IMR-90 (cell line): ENCODE results near the gene MALRD1. TPM values are rescaled to one million over a fixed set of nuclear protein-coding genes. Genes with fewer than 3 reads are reported as not detected.

Experiments used
- ATAC-seq: fragments of 200-7000 bp; cut with Tn5 transposase; 2 replicates; pipeline ENCODE4 v1.9.1; 2020; ENCODE audit warnings: low read depth, mild to moderate bottlenecking, moderate library complexity
- BruUV-seq: library from RNA; stranded (reverse); fragments of 400-500 nt; replicated peaks from 2 replicates; lab custom pipeline; 2021; lab: Mats Ljungman, UMichigan
- CTCF ChIA-PET: fragments of 300-600 bp; formaldehyde crosslinking; extraction: SDS; loops from one replicate; lab custom pipeline; 2021; ENCODE audit warnings: antibody characterized with exemption; lab: Yijun Ruan, JAX
- POLR2A ChIA-PET: fragments of 300-600 bp; sonication (Branson Sonifier 250); formaldehyde crosslinking; loops from one replicate; lab custom pipeline; 2022; ENCODE audit warnings: antibody characterized with exemption; ENCODE audit not compliant: unreplicated experiment; lab: Charles Lee
- DNase-seq: peaks from one replicate; pipeline ENCODE4 v3.0.0; 2013
- H2AFZ ChIP-seq: replicated peaks from 2 replicates; pipeline ENCODE3; 2013; ENCODE audit warnings: low read length, mild to moderate bottlenecking; ENCODE audit not compliant: poor library complexity
- H2AK5ac ChIP-seq: 2 replicates; pipeline ENCODE4 v1.6.1; 2013; ENCODE audit warnings: low read depth, low read length, inconsistent platforms
- H2AK9ac ChIP-seq: replicated peaks from 2 replicates; pipeline ENCODE3; 2013; ENCODE audit warnings: mild to moderate bottlenecking, low read depth, low read length, moderate library complexity; ENCODE audit not compliant: poor library complexity
- H2BK120ac ChIP-seq: 2 replicates; pipeline ENCODE4 v1.6.1; 2013; ENCODE audit warnings: low read depth, low read length, inconsistent platforms
- H2BK15ac ChIP-seq: 3 replicates; pipeline ENCODE4 v1.6.1; 2013; ENCODE audit warnings: low read depth, low read length, inconsistent platforms
- H2BK20ac ChIP-seq: 2 replicates; pipeline ENCODE4 v1.6.1; 2013; ENCODE audit warnings: low read depth, mild to moderate bottlenecking, inconsistent platforms, low read length, moderate library complexity
- H2BK5ac ChIP-seq: 2 replicates; pipeline ENCODE4 v1.6.1; 2013; ENCODE audit warnings: mild to moderate bottlenecking, low read depth, low read length, inconsistent platforms; ENCODE audit not compliant: poor library complexity, severe bottlenecking
- H3K14ac ChIP-seq: replicated peaks from 2 replicates; pipeline ENCODE4 v1.6.1; 2013; ENCODE audit warnings: low read depth, low read length, inconsistent platforms
- H3K18ac ChIP-seq: 2 replicates; pipeline ENCODE4 v1.6.1; 2013; ENCODE audit warnings: low read depth, low read length, control low read depth
- H3K23ac ChIP-seq: 2 replicates; pipeline ENCODE4 v1.6.1; 2013; ENCODE audit warnings: low read depth, low read length, inconsistent platforms
- H3K27ac ChIP-seq: 2 replicates; pipeline ENCODE4 v1.5.1; 2013; ENCODE audit warnings: mild to moderate bottlenecking, control low read depth, low read length; ENCODE audit not compliant: insufficient read depth
- H3K27me3 ChIP-seq: 2 replicates; pipeline ENCODE4 v1.6.1; 2013; ENCODE audit warnings: low read length; ENCODE audit not compliant: control insufficient read depth, insufficient read depth
- H3K36me3 ChIP-seq: 2 replicates; pipeline ENCODE4 v1.6.1; 2013; ENCODE audit warnings: low read length, mixed read lengths; ENCODE audit not compliant: control insufficient read depth, insufficient read depth
- H3K4ac ChIP-seq: 2 replicates; pipeline ENCODE4 v1.6.1; 2013; ENCODE audit warnings: low read depth, low read length, inconsistent platforms
- H3K4me1 ChIP-seq: 2 replicates; pipeline ENCODE4 v1.6.1; 2013; ENCODE audit warnings: low read length, mixed read lengths; ENCODE audit not compliant: control insufficient read depth, insufficient read depth
- H3K4me2 ChIP-seq: 2 replicates; pipeline ENCODE4 v1.6.1; 2013; ENCODE audit warnings: low read depth, mild to moderate bottlenecking, control low read depth, low read length, moderate library complexity
- H3K4me3 ChIP-seq: 2 replicates; pipeline ENCODE4 v1.5.1; 2013; ENCODE audit warnings: low read depth, mild to moderate bottlenecking, control low read depth, low read length, moderate library complexity; ENCODE audit not compliant: insufficient read depth
- H3K56ac ChIP-seq: 2 replicates; pipeline ENCODE4 v1.6.1; 2013; ENCODE audit warnings: low read length, inconsistent platforms; ENCODE audit not compliant: insufficient read depth; ENCODE audit errors: extremely low read depth
- H3K79me1 ChIP-seq, 2 experiments: 2 replicates each; pipeline ENCODE4 v1.6.1; 2013; ENCODE audit warnings: low read length in 2 of 2, inconsistent platforms in 1 of 2, low read depth in 1 of 2
- H3K9ac ChIP-seq: 2 replicates; pipeline ENCODE4 v1.6.1; 2013; ENCODE audit warnings: low read depth, low read length, control low read depth
- H3K9me1 ChIP-seq: 2 replicates; pipeline ENCODE4 v1.6.1; 2013; ENCODE audit warnings: low read length, inconsistent platforms; ENCODE audit not compliant: insufficient read depth
- H3K9me3 ChIP-seq: 2 replicates; pipeline ENCODE4 v1.6.1; 2013; ENCODE audit warnings: low read length; ENCODE audit not compliant: control insufficient read depth, insufficient read depth
- H4K20me1 ChIP-seq: 2 replicates; pipeline ENCODE4 v1.6.1; 2013; ENCODE audit warnings: low read length, inconsistent platforms; ENCODE audit not compliant: insufficient read depth
- H4K5ac ChIP-seq: 2 replicates; pipeline ENCODE4 v1.6.1; 2013; ENCODE audit warnings: mild to moderate bottlenecking, low read depth, low read length, control low read depth
- H4K8ac ChIP-seq, 2 experiments: 2 replicates each; pipeline ENCODE4 v1.6.1; 2013; ENCODE audit warnings: low read depth in 2 of 2, low read length in 2 of 2, control low read depth in 1 of 2, inconsistent platforms in 1 of 2
- H4K91ac ChIP-seq: 2 replicates; pipeline ENCODE4 v1.6.1; 2013; ENCODE audit warnings: low read depth, low read length, inconsistent platforms; ENCODE audit not compliant: insufficient read depth
- BHLHE40 ChIP-seq: fragments of 150-350 bp; IDR thresholded peaks from 2 replicates; pipeline ENCODE4 v1.6.1; 2016; ENCODE audit warnings: mild to moderate bottlenecking, low read depth, low read length
- CTCF ChIP-seq: conservative IDR thresholded peaks from 2 replicates; pipeline ENCODE4 v1.5.1; 2012; ENCODE audit warnings: mild to moderate bottlenecking, low read depth, low read length, improper control_type of control experiment
- RCOR1 ChIP-seq: IDR thresholded peaks from 2 replicates; pipeline ENCODE4 v1.6.1; 2012; ENCODE audit warnings: mild to moderate bottlenecking, low read length, improper control_type of control experiment; ENCODE audit not compliant: insufficient replicate concordance
- RFX5 ChIP-seq: IDR thresholded peaks from 2 replicates; pipeline ENCODE4 v1.8.0; 2012; ENCODE audit warnings: low read depth, mild to moderate bottlenecking, low read length, moderate library complexity
- WGBS, 2 experiments: methylation state at CpG; one replicate each; pipeline versions ENCODE4 v1.1.5 to v1.1.7; 2013; ENCODE audit warnings: missing lambda C conversion rate in 2 of 2; ENCODE audit not compliant: insufficient read length in 1 of 2; ENCODE audit errors: extremely low coverage in 2 of 2; 5-methylcytosine and 5-hydroxymethylcytosine counted together
- dilution Hi-C: fragments of 300-500 bp; cut with HindIII; formaldehyde crosslinking; loops from one replicate; pipeline ENCODE4 v1.14.3; 2018; ENCODE audit warnings: low sequenced_read_pairs; ENCODE audit not compliant: unreplicated experiment
- in situ Hi-C: fragments of 300-500 bp; cut with MboI; formaldehyde crosslinking; loops from 3 replicates; pipeline ENCODE4 v1.14.3; 2019; ENCODE audit warnings: low sequenced_read_pairs, inconsistent platforms, mixed read lengths
- intact Hi-C: fragments of 100-400 bp; cut with micrococcal nuclease; formaldehyde crosslinking; loops from 2 replicates; pipeline ENCODE4 v1.10.0; 2022
- polyA plus RNA-seq, 3 experiments: library from polyadenylated mRNA; depleted of rRNA; stranded (reverse); fragments of >200 nt; gene quantifications; 2 replicates each; pipeline ENCODE4 v1.2.3, GENCODE V29; 2012; ENCODE audit warnings: low replicate concordance in 1 of 3
- total RNA-seq: library from RNA; depleted of rRNA; stranded (reverse); fragments of >200 nt; gene quantifications from 2 replicates; pipeline ENCODE4 v1.2.3, GENCODE V29; 2012

MALRD1 gene
- total and polyA plus RNA-seq, 2 of the 4 experiments (the other 2 are of a cell fraction): 0.34 to 1.1 TPM

- peaks cover 3% of the 10 kb centered on the region for H3K9me1 ChIP-seq
- H3K27me3 ChIP-seq: no peaks in the 10 kb centered on the region
- no peak overlapping the region for H2BK5ac ChIP-seq
- H3K36me3 ChIP-seq: no peaks in the 10 kb centered on the region
- H2AK9ac ChIP-seq: no peak overlapping the region
- DNase-seq (no peak), ATAC-seq (no peak)
- H3K27ac ChIP-seq: no peak overlapping the region
- no peak overlapping the region for H3K23ac ChIP-seq
- dilution Hi-C loops: no loop called here
- H3K4me1 ChIP-seq: no peaks in the 10 kb centered on the region
- intact Hi-C loops: no loop called here
- H4K91ac ChIP-seq: no peak overlapping the region
- no peak overlapping the region for H4K5ac ChIP-seq
- ChIA-PET CTCF (no interaction called here), POLR2A (no interaction called here)
- H4K8ac ChIP-seq: no peak overlapping the region
- WGBS, 2 experiments: 86% methylated on average over 1 of the region's 8 CpGs; no CpG with 5 or more reads in 1 of the 2 experiments
- H3K56ac ChIP-seq: no peak overlapping the region
- no peak overlapping the region for H3K14ac ChIP-seq
- no peaks in the 10 kb centered on the region for H3K79me1 ChIP-seq
- no peak overlapping the region for H3K4me3 ChIP-seq
- H3K18ac ChIP-seq: no peak overlapping the region
- no peak overlapping the region for H3K4me2 ChIP-seq
- H2BK15ac ChIP-seq: no peak overlapping the region
- no peaks in the 10 kb centered on the region for H4K20me1 ChIP-seq
- no peaks in the 10 kb centered on the region for H3K9me3 ChIP-seq
- no peak overlapping the region for H3K9ac ChIP-seq
- H2AK5ac ChIP-seq: no peak overlapping the region
- in situ Hi-C loops: no loop called here
- H2BK120ac ChIP-seq: no peak overlapping the region
- H2BK20ac ChIP-seq: no peak overlapping the region
- BruUV-seq: no TSS peak
- H3K4ac ChIP-seq: no peak overlapping the region
- no peak overlapping the region for H2AFZ ChIP-seq
- no peak for TF ChIP-seq RCOR1
- TF ChIP-seq RFX5: no peak
- TF ChIP-seq CTCF: no peak
- no peak for TF ChIP-seq BHLHE40
Observed at GRCh38 chr10:19178675-19179074, 130.1 kb downstream of the MALRD1 start.
